GM21367 (cell line): Measurements from ENCODE around the gene IQGAP2.

Experiments used
- ATAC-seq: cut with Tn5 transposase; IDR thresholded peaks from one replicate; pipeline ENCODE4 v1.9.1; 2021; ENCODE audit not compliant: unreplicated experiment

The IQGAP2 gene

GRCh38 chr5:76474377-76474776, 71.3 kb downstream of the IQGAP2 start:
- ATAC-seq, result no peak

- ATAC-seq, result no peak
These were observed 72.3 kb downstream of the IQGAP2 start for GRCh38 chr5:76475385-76475784.

GRCh38 chr5:76475936-76476335, 72.9 kb downstream of the IQGAP2 start:
- no peak for ATAC-seq

- ATAC-seq, result no peak
These were observed 73.5 kb downstream of the IQGAP2 start for GRCh38 chr5:76476474-76477038.

- ATAC-seq, result no peak
These were observed 74.0 kb downstream of the IQGAP2 start for GRCh38 chr5:76477061-76477460.

GRCh38 chr5:76477571-76477970, 74.5 kb downstream of the IQGAP2 start:
- ATAC-seq, result no peak

GRCh38 chr5:76479281-76479680, 76.2 kb downstream of the IQGAP2 start:
- no peak for ATAC-seq

- ATAC-seq, result no peak
These were observed 77.0 kb downstream of the IQGAP2 start for GRCh38 chr5:76479973-76480667.

- no peak for ATAC-seq
These were observed 79.9 kb downstream of the IQGAP2 start for GRCh38 chr5:76482984-76483383.

- no peak for ATAC-seq
These were observed 80.3 kb downstream of the IQGAP2 start for GRCh38 chr5:76483433-76483832.

GRCh38 chr5:76483881-76484280, 80.8 kb downstream of the IQGAP2 start:
- ATAC-seq, result no peak

- no peak for ATAC-seq
These were observed 82.4 kb downstream of the IQGAP2 start for GRCh38 chr5:76485511-76485910.

- no peak for ATAC-seq
These were observed 84.3 kb downstream of the IQGAP2 start for GRCh38 chr5:76487386-76487785.

- no peak for ATAC-seq
These were observed 84.7 kb downstream of the IQGAP2 start for GRCh38 chr5:76487821-76488220.

- no peak for ATAC-seq
These were observed 85.9 kb downstream of the IQGAP2 start for GRCh38 chr5:76488969-76489368.

- ATAC-seq, result no peak
These were observed 87.0 kb downstream of the IQGAP2 start for GRCh38 chr5:76489877-76490688.

- no peak for ATAC-seq
These were observed 87.9 kb downstream of the IQGAP2 start for GRCh38 chr5:76490960-76491359.

GRCh38 chr5:76492819-76493189, 89.7 kb downstream of the IQGAP2 start:
- ATAC-seq, result no peak

- no peak for ATAC-seq
These were observed 90.2 kb downstream of the IQGAP2 start for GRCh38 chr5:76493190-76493837.

GRCh38 chr5:76494201-76494600, 91.1 kb downstream of the IQGAP2 start:
- no peak for ATAC-seq

GRCh38 chr5:76495870-76496269, 92.8 kb downstream of the IQGAP2 start:
- no peak for ATAC-seq

GRCh38 chr5:76497065-76497460, 94.0 kb downstream of the IQGAP2 start:
- ATAC-seq, result no peak
